DND-41 (cell line): ENCODE results near the gene KLF4.

Source experiments
- CTCF ChIP-seq: IDR thresholded peaks from 2 replicates; pipeline ENCODE4 v1.5.1; 2012; ENCODE audit warnings: borderline replicate concordance, low read length, moderate library complexity, mild to moderate bottlenecking; ENCODE audit not compliant: poor library complexity, severe bottlenecking; ENCODE audit errors: extremely low read depth
- EZH2 ChIP-seq: IDR thresholded peaks from 3 replicates; pipeline ENCODE4 v1.6.1; 2012; ENCODE audit warnings: borderline replicate concordance, low read depth, mild to moderate bottlenecking, moderate library complexity, low read length, inconsistent platforms; ENCODE audit not compliant: severe bottlenecking

GRCh38 chr9:107489687-107490605 lies at the start of gene KLF4:
- no peak for TF ChIP-seq CTCF
- TF ChIP-seq EZH2 = no peak
